Bronchial epithelial cell (primary cell): ENCODE data around the gene CNPY1. TPM values are rescaled to one million over a fixed set of nuclear protein-coding genes. Genes with fewer than 3 reads are reported as not detected.

Experiments
- DNase-seq: peaks from one replicate; pipeline ENCODE4 v3.0.0-alpha.2; 2010; ENCODE audit warnings: low read depth
- FAIRE-seq: peaks from 2 replicates; lab custom pipeline; 2011; peaks lifted over from hg19 to GRCh38; lab: Jason Lieb, UNC
- H3K27me3 ChIP-seq: 2 replicates; pipeline ENCODE4 v1.5.1; 2011; ENCODE audit warnings: low read length; ENCODE audit not compliant: control insufficient read depth, insufficient read depth
- H3K36me3 ChIP-seq: 2 replicates; pipeline ENCODE4 v1.5.1; 2011; ENCODE audit warnings: low read length; ENCODE audit not compliant: control insufficient read depth, insufficient read depth
- H3K4me3 ChIP-seq: 2 replicates; pipeline ENCODE4 v1.5.1; 2011; ENCODE audit warnings: mild to moderate bottlenecking, low read depth, low read length, control low read depth
- total RNA-seq: library from RNA; depleted of rRNA; stranded (reverse); fragments of >200 nt; gene quantifications from 2 replicates; pipeline ENCODE4 v1.2.1, GENCODE V29; 2014
- TF ChIP-seq, protein P1 (sequence below): IDR thresholded peaks from 2 replicates; pipeline ENCODE4 v1.5.1; 2011; ENCODE audit warnings: mild to moderate bottlenecking, moderate library complexity, low read length, control low read depth, inconsistent platforms; ENCODE audit not compliant: insufficient read depth, severe bottlenecking

The CNPY1 gene
- total RNA-seq, 1 donor from 2014 or later: not detected

DNA sequence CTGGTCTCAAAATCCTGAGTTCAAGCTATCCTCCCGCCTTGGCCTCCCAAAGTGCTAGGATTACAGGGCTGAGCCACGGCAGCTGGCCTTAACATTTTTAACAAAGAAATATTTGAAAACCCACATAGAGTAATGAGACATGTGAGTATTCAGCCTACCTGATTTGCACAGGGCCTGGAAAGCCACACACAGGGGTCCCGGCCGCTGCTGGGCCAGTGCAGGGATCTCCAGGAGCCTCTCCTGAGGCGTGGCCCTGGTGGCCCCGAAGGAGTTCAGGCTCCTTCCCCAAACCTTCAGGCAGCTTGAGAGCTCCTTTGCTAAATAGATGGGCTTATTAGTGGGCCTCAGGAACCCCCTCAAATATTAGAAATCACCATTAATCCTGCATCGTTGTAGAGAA, 18.7 kb downstream of the CNPY1 start:
- Histone ChIP-seq H3K36me3 (no peaks in the 10 kb centered on the region), H3K27me3 (peaks cover 2% of the 10 kb centered on the region), H3K4me3 (no peak overlapping the region)
- DNase-seq: no peak
- FAIRE-seq: no peak
- TF ChIP-seq, protein P1, sequence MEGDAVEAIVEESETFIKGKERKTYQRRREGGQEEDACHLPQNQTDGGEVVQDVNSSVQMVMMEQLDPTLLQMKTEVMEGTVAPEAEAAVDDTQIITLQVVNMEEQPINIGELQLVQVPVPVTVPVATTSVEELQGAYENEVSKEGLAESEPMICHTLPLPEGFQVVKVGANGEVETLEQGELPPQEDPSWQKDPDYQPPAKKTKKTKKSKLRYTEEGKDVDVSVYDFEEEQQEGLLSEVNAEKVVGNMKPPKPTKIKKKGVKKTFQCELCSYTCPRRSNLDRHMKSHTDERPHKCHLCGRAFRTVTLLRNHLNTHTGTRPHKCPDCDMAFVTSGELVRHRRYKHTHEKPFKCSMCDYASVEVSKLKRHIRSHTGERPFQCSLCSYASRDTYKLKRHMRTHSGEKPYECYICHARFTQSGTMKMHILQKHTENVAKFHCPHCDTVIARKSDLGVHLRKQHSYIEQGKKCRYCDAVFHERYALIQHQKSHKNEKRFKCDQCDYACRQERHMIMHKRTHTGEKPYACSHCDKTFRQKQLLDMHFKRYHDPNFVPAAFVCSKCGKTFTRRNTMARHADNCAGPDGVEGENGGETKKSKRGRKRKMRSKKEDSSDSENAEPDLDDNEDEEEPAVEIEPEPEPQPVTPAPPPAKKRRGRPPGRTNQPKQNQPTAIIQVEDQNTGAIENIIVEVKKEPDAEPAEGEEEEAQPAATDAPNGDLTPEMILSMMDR: no peak

DNA sequence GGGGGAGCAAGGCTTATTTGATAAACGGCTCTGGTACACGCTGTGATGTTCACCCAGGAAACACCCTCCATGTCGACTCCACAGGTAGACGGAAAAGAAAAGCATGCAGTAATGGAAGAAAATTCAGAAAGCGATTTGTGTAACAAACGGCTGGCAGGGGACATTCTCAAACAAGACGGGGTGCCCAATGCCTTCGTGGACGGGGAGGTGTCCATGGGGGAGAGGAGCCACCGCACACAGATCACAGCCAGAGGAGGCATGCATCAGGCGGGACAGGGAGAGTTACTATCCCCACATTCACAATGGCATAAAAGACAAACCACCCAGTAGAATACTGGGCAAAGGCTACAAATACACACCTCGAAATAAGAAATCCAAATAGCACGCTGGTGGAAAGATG, 20.1 kb downstream of the CNPY1 start:
- TF ChIP-seq, protein P1: no peak
- H3K36me3 ChIP-seq: no peaks in the 10 kb centered on the region
- FAIRE-seq: no peak
- no peak for DNase-seq
- no peaks in the 10 kb centered on the region for H3K27me3 ChIP-seq
- no peak overlapping the region for H3K4me3 ChIP-seq

DNA sequence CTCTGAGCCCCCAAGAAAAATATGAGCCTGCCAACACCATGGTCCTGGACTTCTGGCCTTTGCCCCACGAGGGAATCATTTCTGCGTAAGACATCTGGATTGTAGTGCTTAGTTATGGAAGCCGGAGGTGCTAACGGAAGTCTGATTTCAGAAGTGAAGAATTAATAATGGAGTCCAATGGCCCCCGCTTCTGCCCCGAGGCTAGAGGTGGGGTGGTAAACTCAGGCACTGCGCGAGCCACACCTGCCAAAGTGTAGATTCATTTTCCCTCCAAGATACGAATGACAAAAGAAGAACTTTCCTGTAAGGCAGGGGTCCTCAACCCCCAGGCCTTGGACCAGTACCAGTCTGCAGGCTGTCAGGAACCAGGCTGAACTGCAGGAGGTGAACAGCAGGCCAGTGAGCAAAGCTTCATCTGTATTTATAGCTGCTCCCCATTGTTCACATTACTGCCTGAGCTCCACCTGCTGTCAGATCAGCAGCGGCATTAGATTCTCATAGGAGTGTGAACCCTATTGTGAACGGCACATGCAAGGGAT, 22.3 kb downstream of the CNPY1 start:
- H3K27me3 ChIP-seq: no peaks in the 10 kb centered on the region
- no peak overlapping the region for H3K4me3 ChIP-seq
- H3K36me3 ChIP-seq: no peaks in the 10 kb centered on the region
- DNase-seq (no peak), FAIRE-seq (no peak)
- TF ChIP-seq, protein P1: no peak

DNA sequence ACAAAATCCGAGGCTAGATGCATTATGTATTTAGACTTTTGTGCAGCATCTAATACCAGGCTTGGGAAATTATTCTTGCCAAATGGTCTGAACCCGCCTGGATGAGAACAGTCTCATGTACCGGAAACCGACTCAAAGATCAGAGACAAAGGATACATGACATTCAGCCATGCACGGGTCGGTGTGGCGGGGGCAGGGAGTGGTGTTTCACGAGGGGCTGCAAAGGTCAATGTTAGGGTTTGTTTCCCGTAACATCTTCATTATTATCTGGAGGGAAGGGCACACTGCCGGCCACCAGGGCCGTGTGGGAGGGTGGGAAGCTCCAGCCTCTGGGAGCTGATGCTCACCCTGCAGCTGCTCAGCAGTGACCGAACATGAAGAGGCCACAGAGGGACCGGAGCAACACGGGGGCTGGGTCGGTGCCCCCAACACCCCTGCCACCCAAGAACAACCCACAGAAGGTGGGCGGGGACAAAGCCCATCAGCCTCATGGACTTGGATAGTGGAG, 23.1 kb downstream of the CNPY1 start:
- FAIRE-seq (no peak), DNase-seq (no peak)
- TF ChIP-seq, protein P1: no peak
- no peak overlapping the region for H3K4me3 ChIP-seq
- H3K36me3 ChIP-seq: no peaks in the 10 kb centered on the region
- peaks cover 2% of the 10 kb centered on the region for H3K27me3 ChIP-seq

DNA sequence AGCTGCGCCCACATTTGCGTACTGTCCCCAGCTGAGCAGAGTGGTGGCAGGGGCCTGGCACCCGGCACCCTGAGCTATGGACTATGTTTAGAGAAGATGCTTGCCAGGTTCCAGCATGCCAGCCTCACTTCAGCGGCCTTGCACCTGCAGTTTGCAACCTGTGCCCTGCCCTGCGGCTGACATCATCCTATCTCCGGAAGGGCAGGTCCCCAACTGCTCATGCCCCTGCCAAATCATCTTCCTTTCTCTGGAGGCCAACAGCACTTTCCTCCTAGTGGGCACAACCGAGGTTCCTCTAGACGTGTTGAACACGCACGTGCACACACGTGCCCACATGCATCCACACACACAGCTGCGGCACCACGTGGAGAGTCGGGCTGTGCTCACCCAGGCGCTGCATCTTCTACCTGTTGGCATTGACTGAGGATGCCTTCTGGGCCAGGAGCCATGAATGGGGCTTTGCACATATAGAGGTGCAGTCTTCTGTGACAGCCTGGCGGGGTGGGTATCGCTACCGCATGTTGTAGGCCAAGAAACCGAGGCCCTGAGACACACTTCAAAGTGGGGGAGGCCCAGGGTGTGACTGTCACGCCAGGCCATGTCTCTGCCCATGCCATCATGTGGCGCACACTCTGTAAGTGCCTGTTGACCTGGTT, 24.5 kb downstream of the CNPY1 start:
- Histone ChIP-seq H3K36me3 (no peaks in the 10 kb centered on the region), H3K4me3 (no peak overlapping the region), H3K27me3 (peaks cover 2% of the 10 kb centered on the region)
- DNase-seq (no peak), FAIRE-seq (no peak)
- TF ChIP-seq, protein P1: no peak
